ENCODE results near the gene SPATA33. TPM values are rescaled to one million over a fixed set of nuclear protein-coding genes. Genes with fewer than 3 reads are reported as not detected.

Gene SPATA33
- total RNA-seq, 6 experiments from 2014 or later, result 1.8 to 5.0 (median 3.3) TPM

DNA sequence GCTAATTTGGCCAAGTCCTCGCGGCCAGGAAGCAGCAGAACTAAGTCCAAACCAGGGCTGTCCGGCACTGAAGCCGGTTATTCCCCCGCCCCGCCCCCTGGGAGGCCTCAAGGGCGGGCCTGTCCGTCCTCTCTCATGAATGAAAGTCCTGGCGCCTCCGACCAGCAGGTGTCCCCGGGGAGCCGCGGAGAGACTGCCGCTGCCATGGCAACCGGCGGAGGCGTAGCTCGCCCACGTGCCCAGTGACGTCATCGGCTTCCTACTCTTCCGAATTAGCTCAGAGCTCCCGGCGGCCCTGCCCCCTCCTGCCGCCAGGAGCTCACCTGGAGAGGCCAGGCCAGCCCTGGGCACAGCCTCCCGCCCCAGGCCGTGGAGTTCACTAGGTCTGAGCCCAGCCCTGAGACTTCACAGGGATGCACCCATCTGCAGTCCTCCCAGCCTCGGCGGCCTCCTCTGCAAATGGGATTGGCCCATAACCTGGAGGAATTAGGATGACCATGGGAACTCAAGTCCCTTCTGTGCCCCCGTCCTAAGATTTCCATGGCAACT is 42.5 kb downstream of the SPATA33 start:
- Histone ChIP-seq H3K36me3 (peaks cover 0 to 3% (median 1%) of the 10 kb centered on the region in 4 donors), H3K27me3 (no peaks in the 10 kb centered on the region), H3K4me3 (peak overlapping the region; percentile 65 to 74 (median 69)), H3K4me1 (peaks cover 0 to 19% (median 7%) of the 10 kb centered on the region in 4 donors), H3K27ac (peak overlapping the region; percentile 74 to 80 (median 79)), H3K9me3 (no peaks in the 10 kb centered on the region)
- DNase-seq (peak; percentile 100), ATAC-seq (peak; percentile 76 to 83 (median 80))
- intact Hi-C loops (cut with DNase I), result loop anchor here (10.0 kb wide), 2 partner anchors 95 to 175 kb away; partner anchors contain the start of gene TCF25 (in 1 of the 2)
- TF ChIP-seq, protein P1, sequence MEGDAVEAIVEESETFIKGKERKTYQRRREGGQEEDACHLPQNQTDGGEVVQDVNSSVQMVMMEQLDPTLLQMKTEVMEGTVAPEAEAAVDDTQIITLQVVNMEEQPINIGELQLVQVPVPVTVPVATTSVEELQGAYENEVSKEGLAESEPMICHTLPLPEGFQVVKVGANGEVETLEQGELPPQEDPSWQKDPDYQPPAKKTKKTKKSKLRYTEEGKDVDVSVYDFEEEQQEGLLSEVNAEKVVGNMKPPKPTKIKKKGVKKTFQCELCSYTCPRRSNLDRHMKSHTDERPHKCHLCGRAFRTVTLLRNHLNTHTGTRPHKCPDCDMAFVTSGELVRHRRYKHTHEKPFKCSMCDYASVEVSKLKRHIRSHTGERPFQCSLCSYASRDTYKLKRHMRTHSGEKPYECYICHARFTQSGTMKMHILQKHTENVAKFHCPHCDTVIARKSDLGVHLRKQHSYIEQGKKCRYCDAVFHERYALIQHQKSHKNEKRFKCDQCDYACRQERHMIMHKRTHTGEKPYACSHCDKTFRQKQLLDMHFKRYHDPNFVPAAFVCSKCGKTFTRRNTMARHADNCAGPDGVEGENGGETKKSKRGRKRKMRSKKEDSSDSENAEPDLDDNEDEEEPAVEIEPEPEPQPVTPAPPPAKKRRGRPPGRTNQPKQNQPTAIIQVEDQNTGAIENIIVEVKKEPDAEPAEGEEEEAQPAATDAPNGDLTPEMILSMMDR (IDR thresholded peaks at IDR 0.05), result peak; percentile 84 to 90 (median 88)
- peak; percentile 52 for TF ChIP-seq POLR2A (IDR thresholded peaks at IDR 0.05)
- 0% methylated on average over 3 of the region's 30 CpGs for WGBS (ENCODE audit: insufficient coverage, low coverage, low lambda C conversion rate, missing lambda C conversion rate)

DNA sequence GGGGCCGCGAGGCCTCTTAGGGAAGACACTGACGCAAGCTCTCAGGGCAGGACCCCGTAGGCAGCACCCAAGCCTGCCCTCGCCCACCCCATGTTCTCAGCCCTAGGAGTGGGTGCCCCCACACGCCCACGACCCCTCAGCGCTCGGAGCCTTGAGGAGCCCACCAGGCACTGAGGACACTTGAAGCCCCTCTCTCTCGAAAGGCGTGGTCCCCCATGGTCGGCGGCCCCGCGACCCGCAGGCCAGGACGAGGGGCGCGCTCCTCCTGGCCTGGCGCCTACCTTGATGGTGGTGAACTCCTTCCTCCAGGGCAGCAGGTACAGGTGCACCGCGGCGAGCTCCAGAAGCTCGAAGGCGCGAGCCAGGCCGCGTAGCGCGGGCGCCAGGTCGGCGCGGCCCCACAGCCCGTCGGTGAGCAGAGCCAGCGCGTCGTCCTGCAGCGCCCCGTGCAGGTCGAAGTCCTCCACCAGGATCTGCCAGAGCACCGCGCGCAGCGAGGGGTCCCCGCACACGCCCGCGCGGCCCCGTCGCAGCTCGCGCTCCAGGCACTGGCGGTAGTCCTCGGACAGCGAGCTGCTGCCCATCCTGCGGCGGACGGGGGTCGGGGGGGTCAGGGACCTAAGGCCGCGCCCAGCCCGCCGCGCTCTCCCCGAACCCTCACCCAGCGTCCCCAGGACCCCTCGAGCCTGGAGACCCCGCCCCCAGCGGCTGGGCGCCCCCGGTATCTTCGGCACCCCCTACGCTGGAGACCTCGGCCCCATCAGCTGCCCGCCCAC is 43.2 kb downstream of the SPATA33 start:
- H3K36me3 ChIP-seq, result peaks cover 0 to 3% (median 0%) of the 10 kb centered on the region in 4 donors
- TF ChIP-seq, protein P1 (IDR thresholded peaks at IDR 0.05), result peak in 3 of 4 donors; percentile 15 to 33 (median 20)
- TF ChIP-seq POLR2A (IDR thresholded peaks at IDR 0.05), result no peak
- H3K4me1 ChIP-seq, result peaks cover 0 to 19% (median 7%) of the 10 kb centered on the region in 4 donors
- DNase-seq (peak; percentile 77 to 81 (median 80)), ATAC-seq (peak; percentile 33 to 53 (median 45))
- no CpG with 5 or more reads among the region's 78 CpGs for WGBS (ENCODE audit: insufficient coverage, low coverage, low lambda C conversion rate, missing lambda C conversion rate)
- intact Hi-C loops (cut with DNase I), result loop anchor here (10.0 kb wide), 2 partner anchors 94 to 174 kb away; partner anchors contain the start of gene TCF25 (in 1 of the 2)
- peak overlapping the region; percentile 74 to 80 (median 79) for H3K27ac ChIP-seq
- H3K9me3 ChIP-seq, result no peaks in the 10 kb centered on the region
- H3K27me3 ChIP-seq, result no peaks in the 10 kb centered on the region
- peak overlapping the region; percentile 65 to 74 (median 69) for H3K4me3 ChIP-seq

DNA sequence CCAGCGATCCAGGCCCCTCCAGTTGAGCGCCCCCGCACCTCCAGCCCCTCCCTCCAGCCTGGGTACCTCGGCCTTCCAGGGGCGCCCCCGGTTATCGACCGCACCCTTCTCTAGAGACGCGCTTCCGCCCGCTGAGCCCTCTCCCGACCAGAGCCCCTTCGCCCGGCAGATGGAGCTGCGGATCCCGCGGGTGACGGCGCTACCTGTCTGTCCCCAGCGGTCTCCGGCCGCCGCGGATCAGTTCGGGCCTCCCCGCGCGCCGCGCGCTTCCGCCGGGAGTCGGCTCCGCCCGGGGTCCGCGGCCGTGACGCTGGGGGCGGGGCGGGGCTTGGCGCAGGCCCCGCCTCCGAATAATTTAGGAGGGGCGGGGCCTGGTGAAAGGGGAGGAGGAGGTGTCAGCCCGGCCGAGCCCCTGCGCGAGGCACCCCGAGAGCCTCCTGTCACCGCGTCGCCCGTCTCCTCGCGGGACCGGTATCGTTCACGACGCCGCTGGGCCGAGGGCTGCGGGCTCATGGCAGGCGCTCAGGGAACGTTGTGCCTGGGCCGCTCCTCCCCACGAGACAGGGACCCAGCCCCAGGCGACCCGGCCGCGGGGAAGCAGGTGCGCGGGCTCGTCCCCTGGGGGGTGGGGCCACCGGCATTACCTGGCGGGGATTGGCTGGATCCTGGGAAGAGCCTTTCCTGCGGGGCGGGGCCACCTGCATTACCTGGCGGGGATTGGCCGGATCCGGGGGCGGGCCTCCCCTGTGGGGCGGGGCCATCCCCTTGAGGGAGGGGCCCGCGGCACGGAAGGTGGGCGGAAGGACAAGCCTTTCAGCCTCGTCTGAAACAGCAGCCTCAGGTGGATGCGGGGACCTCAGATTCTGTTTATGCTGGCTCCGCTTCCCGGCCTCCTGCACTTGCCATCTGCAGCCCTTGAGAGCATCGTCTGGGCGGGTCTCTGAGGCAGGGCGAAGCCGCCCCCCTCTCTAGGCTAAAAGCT is 44.1 kb downstream of the SPATA33 start, which contains the start of gene SPATA2L:
Gene SPATA2L, minus strand, starts transcription at position 281 of the 982 bp plus-strand sequence. CDS start 473 bp downstream, outside the sequence.
- Histone ChIP-seq H3K27me3 (no peaks in the 10 kb centered on the region), H3K4me3 (peak within 1 kb of the TSS; percentile 65 to 74 (median 69)), H3K27ac (peak within 1 kb of the TSS; percentile 74 to 80 (median 79)), H3K9me3 (no peaks in the 10 kb centered on the region), H3K4me1 (peaks cover 0 to 19% (median 7%) of the 10 kb centered on the region in 4 donors), H3K36me3 (peaks cover 0 to 3% (median 0%) of the 10 kb centered on the region in 4 donors)
- peak; percentile 97 for DNase-seq
- intact Hi-C loops (cut with DNase I), result loop anchor here (10.0 kb wide), 2 partner anchors 93 to 173 kb away; partner anchors contain the start of gene TCF25 (in 1 of the 2)
- 1% methylated on average over 17 of the region's 97 CpGs for WGBS (ENCODE audit: insufficient coverage, low coverage, low lambda C conversion rate, missing lambda C conversion rate)
- TF ChIP-seq, protein P1 (IDR thresholded peaks at IDR 0.05), result no peak
- peak; percentile 91 for TF ChIP-seq POLR2A (IDR thresholded peaks at IDR 0.05)
- peak; percentile 68 to 82 (median 77) for ATAC-seq

DNA sequence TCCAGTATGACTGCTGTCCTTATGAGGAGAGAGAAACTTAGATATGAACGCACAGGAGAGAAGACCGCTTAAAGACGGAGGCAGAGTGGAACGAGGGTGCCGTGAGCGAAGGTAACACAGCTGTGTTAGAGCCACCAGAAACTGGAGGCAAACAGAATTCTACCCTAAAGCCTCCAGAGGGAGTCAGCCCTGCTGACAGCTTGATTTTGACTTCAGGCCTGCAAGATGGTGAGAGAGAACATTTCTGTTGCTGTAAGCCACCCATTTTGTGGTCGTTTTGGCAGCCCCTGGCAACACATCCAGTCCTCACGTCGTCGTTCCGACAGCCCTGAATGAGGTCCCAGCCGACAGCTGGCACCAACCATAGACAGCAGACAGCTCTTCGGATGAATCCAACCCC is 46.6 kb downstream of the SPATA33 start:
- no peaks in the 10 kb centered on the region for H3K36me3 ChIP-seq
- intact Hi-C loops (cut with DNase I), result loop anchor here (10.0 kb wide), 2 partner anchors 91 to 171 kb away; partner anchors contain the start of gene TCF25 (in 1 of the 2)
- no peak overlapping the region for H3K4me3 ChIP-seq
- H3K27me3 ChIP-seq, result no peaks in the 10 kb centered on the region
- H3K4me1 ChIP-seq, result peaks cover 0 to 15% (median 5%) of the 10 kb centered on the region in 4 donors
- H3K9me3 ChIP-seq, result no peaks in the 10 kb centered on the region
- H3K27ac ChIP-seq, result no peak overlapping the region
- ATAC-seq (no peak), DNase-seq (no peak)
- TF ChIP-seq, protein P1 (IDR thresholded peaks at IDR 0.05), result no peak
- TF ChIP-seq POLR2A (IDR thresholded peaks at IDR 0.05), result no peak
- WGBS (ENCODE audit: insufficient coverage, low coverage, low lambda C conversion rate, missing lambda C conversion rate), result 78% methylated on average over 6 of the region's 13 CpGs

All from right lobe of liver (tissue), 6 donors.